Liver (tissue), 3 donors: Measurements from ENCODE around the gene GNB5.

Experiments used
- CTCF ChIP-seq: fragments of 150-350 bp; IDR thresholded peaks from 2 replicates; pipeline ENCODE4 v1.5.1; 2017; ENCODE audit warnings: improper control_type of control experiment, low read depth, low read length; ENCODE audit not compliant: missing input control
- FOXA1 ChIP-seq: IDR thresholded peaks from 2 replicates; pipeline ENCODE4 v1.6.1; 2016; ENCODE audit warnings: antibody characterized with exemption
- GABPA ChIP-seq, 2 donors: IDR thresholded peaks in 1 of 2; conservative IDR thresholded peaks in 1 of 2; 2 replicates each; pipeline ENCODE4 v1.6.1; 2016; ENCODE audit warnings: antibody characterized with exemption in 2 of 2, mild to moderate bottlenecking in 1 of 2, moderate library complexity in 1 of 2
- HNF4G ChIP-seq: IDR thresholded peaks from 2 replicates; pipeline ENCODE4 v1.6.1; 2016; ENCODE audit warnings: antibody characterized with exemption
- NR2F2 ChIP-seq: IDR thresholded peaks from 2 replicates; pipeline ENCODE4 v1.6.1; 2016; ENCODE audit warnings: antibody characterized with exemption
- RAD21 ChIP-seq, 2 donors: IDR thresholded peaks; 2 replicates each; pipeline ENCODE4 v1.6.1; 2016; ENCODE audit warnings: antibody characterized with exemption in 2 of 2, mild to moderate bottlenecking in 2 of 2
- REST ChIP-seq: IDR thresholded peaks from 2 replicates; pipeline ENCODE4 v1.6.1; 2016; ENCODE audit warnings: antibody characterized with exemption, mild to moderate bottlenecking
- SP1 ChIP-seq: IDR thresholded peaks from 2 replicates; pipeline ENCODE4 v1.6.1; 2018; ENCODE audit warnings: antibody characterized with exemption, mild to moderate bottlenecking
- TAF1 ChIP-seq: conservative IDR thresholded peaks from 2 replicates; pipeline ENCODE4 v1.6.1; 2016; ENCODE audit warnings: antibody characterized with exemption, mild to moderate bottlenecking
- YY1 ChIP-seq: IDR thresholded peaks from 2 replicates; pipeline ENCODE4 v1.6.1; 2016; ENCODE audit warnings: antibody characterized with exemption, mild to moderate bottlenecking
- ZBTB33 ChIP-seq: IDR thresholded peaks from 2 replicates; pipeline ENCODE4 v1.6.1; 2016; ENCODE audit warnings: antibody characterized with exemption
- TF ChIP-seq, protein P1 (sequence below): IDR thresholded peaks from 2 replicates; pipeline ENCODE4 v1.6.1; 2016; ENCODE audit warnings: antibody characterized with exemption
- donor health status: healthy.
- donor health status: healthy.

DNA sequence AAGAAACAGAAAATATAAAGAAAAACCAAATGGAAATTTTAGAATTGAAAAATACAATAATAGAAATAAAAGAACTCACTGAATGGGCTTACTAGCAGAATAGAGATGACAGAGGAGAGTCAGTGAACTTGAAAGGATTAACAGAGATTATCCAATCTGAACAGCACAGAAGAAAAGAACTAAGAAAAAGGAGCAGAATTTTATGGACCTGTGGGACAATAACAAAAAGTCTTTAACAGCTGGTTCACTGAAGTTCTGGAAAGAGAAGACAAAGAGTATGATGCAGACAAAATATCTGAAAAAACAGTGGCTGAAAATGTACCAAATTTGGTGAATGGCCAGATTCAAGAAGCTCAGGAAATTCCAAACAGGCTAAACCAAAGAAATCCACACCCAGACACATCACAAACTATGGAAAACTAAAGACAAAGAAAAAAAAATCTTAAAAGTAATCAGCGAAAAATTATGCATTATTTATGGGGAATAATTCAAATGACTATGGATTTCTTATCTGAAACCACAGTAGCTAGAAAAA, 9.7 kb upstream of the GNB5 start:
- no peak for TF ChIP-seq RAD21 (IDR thresholded peaks at IDR 0.05)
- TF ChIP-seq, protein P1, sequence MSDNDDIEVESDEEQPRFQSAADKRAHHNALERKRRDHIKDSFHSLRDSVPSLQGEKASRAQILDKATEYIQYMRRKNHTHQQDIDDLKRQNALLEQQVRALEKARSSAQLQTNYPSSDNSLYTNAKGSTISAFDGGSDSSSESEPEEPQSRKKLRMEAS: no peak
- TF ChIP-seq CTCF: no peak
- TF ChIP-seq HNF4G: no peak
- TF ChIP-seq NR2F2: no peak
- no peak for TF ChIP-seq TAF1
- TF ChIP-seq GABPA (IDR thresholded peaks at IDR 0.05 in 1 of 2, conservative IDR thresholded peaks at IDR 0.05 in 1 of 2): no peak
- TF ChIP-seq YY1: no peak
- TF ChIP-seq REST: no peak
- no peak for TF ChIP-seq SP1
- no peak for TF ChIP-seq ZBTB33
- TF ChIP-seq FOXA1: no peak
